Activated naive CD4-positive, alpha-beta T cell treated with anti-CD3 and anti-CD28 coated beads, Interleukin-2, amount 10 ng/mL, durations not matched to agents 5 hours and 36 hours (primary cell): ENCODE data around the gene SEC11A. TPM values are rescaled to one million over a fixed set of nuclear protein-coding genes. Genes with fewer than 3 reads are reported as not detected.

ENCODE experiments used
- total RNA-seq, 2 experiments: library from RNA; stranded (reverse); gene quantifications; one replicate each; pipeline ENCODE4 v1.2.3, GENCODE V29; 2021

SEC11A gene
- 100 to 1,000 TPM; 129 to 140 TPM for total RNA-seq

GRCh38 chr15:84716036-84716732, at the start of gene SEC11A:
Gene SEC11A (minus strand): TSS chr15:84716139. CDS start chr15:84716075, 64 bp downstream.

DNA sequence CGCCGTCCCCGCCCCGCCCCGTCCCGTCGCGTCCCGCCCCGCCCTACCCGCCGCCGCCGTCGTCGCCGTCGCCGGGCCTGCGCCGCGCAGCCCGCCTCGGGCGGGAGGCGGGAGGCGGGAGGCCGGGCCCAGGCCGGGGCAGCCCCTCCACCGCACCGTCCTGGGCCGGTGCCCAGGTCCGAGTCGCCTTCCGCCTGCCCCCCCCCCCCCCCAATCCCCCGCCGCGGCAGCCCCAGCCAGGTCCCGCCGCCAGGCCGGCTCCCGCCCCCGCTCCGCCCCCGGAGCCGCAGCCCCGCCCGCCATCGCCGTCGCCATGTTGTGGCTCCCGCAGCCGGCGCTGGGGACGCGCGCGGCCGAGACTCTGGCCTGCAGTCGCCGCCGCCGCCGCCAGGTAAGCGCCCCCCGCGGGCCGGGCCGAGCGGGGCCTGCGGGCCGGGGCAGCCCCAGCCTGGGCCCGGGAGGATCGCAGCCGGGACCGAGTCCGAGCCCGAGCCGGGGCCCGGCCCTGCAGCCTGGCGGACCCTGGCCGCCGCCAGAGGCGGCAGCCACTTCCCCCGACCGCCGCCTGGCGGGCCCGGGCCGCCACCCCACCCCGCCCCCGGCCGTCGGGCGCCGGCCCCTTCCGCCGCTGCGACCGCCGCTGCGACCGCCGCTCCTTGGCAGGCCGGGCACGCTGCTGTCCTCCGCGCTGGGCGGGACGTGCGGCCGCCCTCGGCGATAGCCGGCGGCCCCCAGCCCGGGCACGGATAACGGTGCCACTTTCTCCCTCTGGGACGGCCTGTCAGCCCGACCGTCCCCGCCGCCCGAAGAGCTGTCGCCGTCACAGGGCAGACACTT, 32.6 kb upstream of the SEC11A start, which contains the start of gene ZNF592:
TSS of gene ZNF592 (plus strand) at position 319 of the 837 bp plus-strand sequence. CDS start 34,084 bp downstream, outside the sequence.

DNA sequence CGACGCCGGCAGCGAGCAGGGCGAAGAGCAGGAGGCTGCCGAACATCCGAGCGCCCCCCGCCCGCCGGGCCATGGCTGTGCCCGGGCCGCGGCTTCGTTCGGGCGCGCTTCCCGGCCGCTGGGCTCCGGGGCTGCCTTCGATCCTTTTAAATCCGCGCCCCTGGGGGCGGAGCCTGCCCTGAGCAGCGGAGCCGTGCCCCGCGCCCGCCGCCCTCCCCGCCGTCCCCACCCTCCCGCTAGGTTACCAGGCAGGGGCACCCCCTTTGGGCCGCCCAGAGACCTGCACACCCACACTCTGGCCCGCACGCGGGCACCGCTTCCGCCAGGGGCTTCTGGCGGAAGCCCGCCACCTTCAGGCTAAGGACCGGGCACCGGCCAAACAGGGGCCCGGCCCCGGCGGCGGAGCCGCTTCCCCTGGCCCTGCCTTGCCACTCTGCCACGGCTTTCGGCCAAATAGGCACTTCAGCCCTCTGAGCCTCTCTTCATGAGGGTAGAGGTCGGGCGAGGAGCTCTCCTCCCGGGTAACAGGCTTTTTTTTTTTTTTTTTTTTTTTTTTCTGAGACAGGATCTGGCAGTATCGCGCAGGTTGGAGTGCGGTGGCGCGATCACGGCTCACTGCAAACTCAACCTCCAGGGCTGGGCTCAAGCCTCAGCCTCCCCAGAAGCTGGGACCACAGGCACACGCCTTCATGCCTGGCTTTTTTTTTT, 57.7 kb downstream of the SEC11A start, which contains the start of gene NMB:
TSS of gene NMB (minus strand) at position 120 of the 708 bp plus-strand sequence. CDS start at position 73, 47 bp downstream.

GRCh38 chr15:84653910-84654688, 61.8 kb downstream of the SEC11A start, which contains the start of gene WDR73:
Gene WDR73 (minus strand): TSS chr15:84654283. CDS start chr15:84654274, 9 bp downstream.

Other genes with a start within 250 kb of the SEC11A start
- gene ZSCAN2, start 115.1 kb downstream of the SEC11A start, total RNA-seq, result 1 to 10 TPM; 5.8 to 6.5 TPM
- 10 to 100 TPM; 20.9 to 21.7 TPM for gene WDR73, start 61.9 kb downstream of the SEC11A start, total RNA-seq
- 1 to 10 TPM; 3.2 to 3.8 TPM for gene NMB, start 57.9 kb downstream of the SEC11A start, total RNA-seq
- gene ZNF592, start 32.5 kb upstream of the SEC11A start, total RNA-seq, result 10 to 100 TPM; 36.4 to 37.3 TPM
- under 1 TPM; 0.20 to 0.22 TPM for gene ALPK3, start 101.2 kb upstream of the SEC11A start, total RNA-seq
- not detected for gene SLC28A1, start 168.5 kb upstream of the SEC11A start, total RNA-seq